WTC11 (cell line): ENCODE results near the gene EYS.

Experiments used
- CTCF ChIP-seq: fragments of 200-600 bp; IDR thresholded peaks from 2 replicates; pipeline ENCODE4 v1.8.0; 2022; ENCODE audit warnings: antibody characterized with exemption
- ESRRA ChIP-seq: sonication (generic); formaldehyde crosslinking; IDR thresholded peaks from 2 replicates; pipeline ENCODE4 v1.8.1; 2022; ENCODE audit warnings: mild to moderate bottlenecking, missing genetic modification reagents, borderline replicate concordance
- RORB ChIP-seq: fragments of 250-450 bp; sonication (Bioruptor Pico); IDR thresholded peaks from 2 replicates; pipeline ENCODE4 v1.9.0; 2021; ENCODE audit warnings: mild to moderate bottlenecking
- ZNF121 ChIP-seq: sonication (generic); formaldehyde crosslinking; IDR thresholded peaks from 2 replicates; pipeline ENCODE4 v1.8.0; 2023; ENCODE audit warnings: missing genetic modification reagents
- TF ChIP-seq, protein P1 (sequence below): sonication (generic); formaldehyde crosslinking; IDR thresholded peaks from 2 replicates; pipeline ENCODE4 v1.8.1; 2023; ENCODE audit warnings: mild to moderate bottlenecking, missing genetic modification reagents, moderate library complexity

GRCh38 chr6:64589961-64590360 lies 1117.1 kb downstream of the EYS start:
- no peak for TF ChIP-seq CTCF
- no peak for TF ChIP-seq ESRRA (CRISPR knock-in tag)
- no peak for TF ChIP-seq ZNF121 (CRISPR knock-in tag)
- TF ChIP-seq, protein P1, sequence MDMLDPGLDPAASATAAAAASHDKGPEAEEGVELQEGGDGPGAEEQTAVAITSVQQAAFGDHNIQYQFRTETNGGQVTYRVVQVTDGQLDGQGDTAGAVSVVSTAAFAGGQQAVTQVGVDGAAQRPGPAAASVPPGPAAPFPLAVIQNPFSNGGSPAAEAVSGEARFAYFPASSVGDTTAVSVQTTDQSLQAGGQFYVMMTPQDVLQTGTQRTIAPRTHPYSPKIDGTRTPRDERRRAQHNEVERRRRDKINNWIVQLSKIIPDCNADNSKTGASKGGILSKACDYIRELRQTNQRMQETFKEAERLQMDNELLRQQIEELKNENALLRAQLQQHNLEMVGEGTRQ (CRISPR knock-in tag), result no peak
- TF ChIP-seq RORB, result no peak
